GF-D8 (cell line): Measurements from ENCODE around the gene ARPC5.
A peak's percentile ranks its signal among the peaks of the same experiment; 100 is the strongest.
"Not testable (repeated sequence)": the region's sequence is repeated elsewhere in the genome, so short reads cannot be mapped to it uniquely, and the experiment has no call there.

Experiments used
- DNase-seq: peaks from one replicate; lab custom pipeline; 2025; lab: John Stamatoyannopoulos, UW

The ARPC5 gene

GRCh38 chr1:183635606-183636333, at the start of gene ARPC5:
TSS of gene ARPC5 (minus strand) at chr1:183635783. CDS start at chr1:183635659, 124 bp downstream.
- DNase-seq = peak; percentile 92

- no peak for DNase-seq
These were observed 49.6 kb upstream of the ARPC5 start for GRCh38 chr1:183685112-183685713.

DNA sequence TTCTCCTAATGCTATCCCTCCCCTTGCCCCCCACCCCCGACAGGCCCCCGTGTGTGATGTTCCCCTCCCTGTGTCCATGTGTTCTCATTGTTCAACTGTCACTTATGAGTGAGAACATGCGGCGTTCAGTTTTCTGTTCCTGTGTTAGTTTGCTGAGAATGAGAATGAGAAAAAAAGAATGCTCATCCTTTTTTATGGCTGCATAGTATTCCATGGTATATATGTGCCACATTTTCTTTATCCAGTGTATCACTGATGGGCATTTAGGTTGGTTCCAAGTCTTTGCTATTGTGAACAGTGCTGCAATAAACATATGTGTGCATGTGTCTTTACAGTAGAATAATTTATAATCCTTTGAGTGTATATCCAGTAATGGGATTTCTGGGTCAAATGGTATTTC, 43.8 kb upstream of the ARPC5 start:
- not testable (repeated sequence) for DNase-seq

DNA sequence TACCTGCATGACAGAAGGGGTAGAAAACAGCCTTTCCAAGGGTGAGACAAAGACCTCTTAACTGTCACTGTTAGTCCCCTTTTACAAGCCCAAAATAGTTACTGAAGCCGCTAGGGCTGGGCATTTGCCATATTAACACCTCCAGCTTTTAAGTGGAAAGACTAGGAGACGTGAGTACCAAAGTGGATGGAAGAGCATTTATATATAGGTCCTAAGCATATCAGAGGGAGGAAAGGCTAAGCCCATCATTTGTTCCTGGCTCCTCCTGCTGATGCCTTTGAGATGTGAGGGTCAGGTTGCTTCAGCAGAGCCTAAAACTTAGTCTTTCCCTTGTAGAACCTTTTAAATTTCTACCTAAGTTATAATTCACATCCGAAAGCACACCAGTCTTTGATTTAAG, 43.2 kb upstream of the ARPC5 start:
- DNase-seq = no peak

DNA sequence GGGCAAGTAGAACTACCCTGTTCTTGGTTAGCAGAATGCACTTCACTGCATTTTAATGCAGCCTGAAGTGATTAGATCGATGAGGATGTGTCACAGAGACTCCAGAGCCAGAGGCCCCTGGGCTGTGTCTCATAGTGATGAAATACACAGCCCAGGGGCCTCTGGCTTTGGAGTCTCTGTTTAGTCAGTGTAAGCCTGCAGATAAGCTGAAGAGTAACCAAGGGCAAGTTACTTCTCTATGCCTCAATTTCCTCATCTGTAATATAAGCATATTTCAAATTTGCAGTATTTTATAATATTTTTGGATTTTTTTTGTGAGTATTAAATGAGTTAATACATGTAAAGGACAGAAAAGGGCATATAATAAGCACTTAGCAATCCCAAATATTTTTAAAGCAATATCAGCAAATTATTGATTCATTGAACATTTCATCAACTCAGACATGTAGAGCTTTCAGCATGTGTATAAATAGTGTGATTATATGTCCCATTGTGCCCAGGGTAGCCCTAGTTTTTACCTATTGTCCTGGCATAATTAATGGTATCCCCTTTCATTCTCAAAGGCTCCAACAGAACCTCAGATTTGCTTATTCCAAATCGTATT, 41.1 kb upstream of the ARPC5 start:
- no peak for DNase-seq

- no peak for DNase-seq
These were observed 40.5 kb upstream of the ARPC5 start for GRCh38 chr1:183675883-183676585.

- DNase-seq = no peak
These were observed 39.8 kb upstream of the ARPC5 start for GRCh38 chr1:183675381-183675780.

DNA sequence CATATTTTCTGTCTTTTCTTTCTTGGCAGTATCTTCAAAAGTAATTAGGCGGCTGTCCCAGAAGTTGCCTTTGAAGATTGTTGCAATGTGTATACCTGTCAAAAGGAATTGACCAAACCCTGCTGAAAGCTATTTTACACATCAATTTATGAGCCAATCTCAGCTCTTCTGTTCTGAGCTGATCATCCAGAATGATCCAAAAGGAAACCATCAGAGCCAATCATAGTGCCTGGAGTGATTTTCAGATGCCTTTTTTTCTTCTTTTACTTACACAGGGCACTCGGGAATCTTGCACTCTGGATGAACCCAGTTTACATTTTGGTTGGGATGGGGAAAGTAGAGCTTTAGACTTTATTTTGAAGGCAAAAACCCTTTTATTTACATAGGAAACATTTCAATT, 39.3 kb upstream of the ARPC5 start:
- DNase-seq = no peak

GRCh38 chr1:183674339-183674738, 38.8 kb upstream of the ARPC5 start:
- no peak for DNase-seq

DNA sequence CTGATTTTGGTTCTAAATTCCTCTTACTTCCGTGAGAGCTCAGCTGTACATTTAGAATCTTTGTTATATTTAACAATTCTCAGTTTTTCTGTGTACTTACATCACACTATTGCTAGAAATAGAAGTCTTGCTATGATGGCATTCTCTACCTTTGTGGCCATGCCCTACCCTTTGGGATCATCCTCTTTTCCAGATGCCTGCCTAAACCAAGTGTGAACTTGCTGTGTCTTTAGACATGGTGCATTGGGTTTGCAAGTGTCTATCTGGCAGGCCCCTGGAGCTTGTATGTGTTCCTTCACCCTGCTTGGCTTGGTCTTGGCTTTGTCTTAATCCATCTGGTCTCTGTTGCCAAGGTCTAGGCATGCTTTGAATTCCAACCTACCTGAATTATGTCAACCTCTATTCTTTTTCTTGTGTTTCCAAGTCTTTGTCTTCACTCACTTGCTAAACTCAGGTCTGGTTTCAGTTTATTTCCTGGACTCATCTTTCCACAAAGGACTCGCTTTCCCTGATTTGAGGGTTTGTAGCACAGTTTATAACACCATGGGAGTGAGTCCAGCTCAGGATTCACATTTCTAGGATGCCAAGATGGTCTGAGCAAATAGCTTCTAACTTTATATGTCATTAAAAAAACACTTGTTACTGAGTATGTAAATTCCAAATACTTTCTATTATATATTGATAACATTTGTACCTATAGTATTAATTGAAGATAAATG, 38.2 kb upstream of the ARPC5 start:
- DNase-seq = no peak

GRCh38 chr1:183670169-183670568, 34.6 kb upstream of the ARPC5 start:
- no peak for DNase-seq

- DNase-seq = no peak
These were observed 20.8 kb upstream of the ARPC5 start for GRCh38 chr1:183656355-183656754.

GRCh38 chr1:183655562-183656075, 20.0 kb upstream of the ARPC5 start:
- DNase-seq = no peak

- no peak for DNase-seq
These were observed 19.1 kb upstream of the ARPC5 start for GRCh38 chr1:183654706-183655105.

GRCh38 chr1:183653876-183654451, 18.4 kb upstream of the ARPC5 start:
- no peak for DNase-seq

GRCh38 chr1:183653462-183653794, 17.8 kb upstream of the ARPC5 start:
- no peak for DNase-seq

GRCh38 chr1:183652547-183653461, 17.2 kb upstream of the ARPC5 start, which contains the start of gene APOBEC4:
TSS of gene APOBEC4 (minus strand) at chr1:183653316. CDS start at chr1:183648781, 4,535 bp downstream.
- DNase-seq = no peak

DNA sequence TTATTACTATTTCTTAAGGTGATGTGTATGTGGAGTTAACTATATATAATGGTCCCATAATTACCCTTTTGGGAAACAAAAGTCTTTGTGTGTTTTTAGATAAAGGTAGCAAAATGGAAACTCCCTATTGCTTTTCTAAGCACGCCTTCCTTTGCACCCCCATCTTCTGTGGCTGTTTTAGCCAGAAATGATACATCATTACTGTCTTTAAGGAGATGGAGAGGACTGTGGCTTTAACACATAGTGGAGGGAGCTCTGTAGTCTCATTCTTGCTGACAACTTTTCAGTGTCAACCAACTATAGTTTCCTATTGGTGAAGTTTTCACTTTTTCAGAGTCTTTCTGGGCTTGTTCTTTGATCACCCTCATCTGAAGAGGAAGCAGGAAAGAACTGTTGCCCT, 16.5 kb upstream of the ARPC5 start:
- no peak for DNase-seq

DNA sequence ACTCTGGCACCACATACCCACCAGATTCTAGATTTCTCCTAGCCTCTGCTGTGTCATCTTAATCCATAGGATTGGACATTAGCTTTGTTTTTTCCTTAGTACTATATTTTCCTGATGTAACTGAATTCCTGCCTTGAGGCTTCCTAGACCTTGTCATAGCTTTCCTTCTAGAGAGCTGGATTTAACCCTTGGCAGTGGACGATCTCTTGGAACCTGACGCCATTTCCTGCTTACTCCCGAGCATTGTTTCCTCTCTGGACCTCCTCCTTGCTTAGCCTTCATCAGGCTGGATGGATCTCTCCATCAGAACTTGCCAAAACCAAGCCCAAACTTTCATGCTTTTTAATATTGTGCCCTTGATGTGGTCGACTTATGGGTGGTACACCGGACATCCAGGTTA, 16.0 kb upstream of the ARPC5 start:
- DNase-seq = no peak

DNA sequence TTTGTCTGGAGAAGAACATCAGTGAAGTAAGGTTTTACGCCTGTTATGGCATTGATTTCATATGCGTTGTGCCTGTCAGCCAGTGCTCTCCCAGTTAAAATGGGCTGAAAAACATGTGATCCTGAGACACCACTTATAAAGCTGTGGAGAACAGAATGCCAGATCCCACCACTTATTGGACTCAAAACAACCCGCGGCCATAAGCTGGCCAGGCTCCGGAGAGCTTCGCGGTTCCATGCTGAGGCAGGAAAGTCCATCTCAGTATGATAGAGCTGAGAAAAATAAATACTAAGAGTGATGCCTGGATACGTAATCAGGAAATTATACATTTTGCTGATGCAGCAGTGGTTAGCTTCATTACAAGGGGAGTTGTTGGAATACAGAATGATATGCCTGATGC, 12.5 kb upstream of the ARPC5 start:
- DNase-seq = no peak
